ENCODE measurements around the gene TMEM244. TPM values are rescaled to one million over a fixed set of nuclear protein-coding genes. Genes with fewer than 3 reads are reported as not detected.
"Not testable (repeated sequence)": the region's sequence is repeated elsewhere in the genome, so short reads cannot be mapped to it uniquely, and the experiment has no call there.

The TMEM244 gene
- total RNA-seq, 1 donor from 2014 or later: not detected

- no peak for DNase-seq
- Histone ChIP-seq H3K4me1 (no peaks in the 10 kb centered on the region), H3K4me3 (no peak overlapping the region), H3K9me3 (no peaks in the 10 kb centered on the region), H3K36me3 (no peaks in the 10 kb centered on the region), H3K27ac (no peak overlapping the region), H3K27me3 (no peaks in the 10 kb centered on the region)
- ATAC-seq: no peak
- intact Hi-C loops (cut with DNase I): no loop called here
- no peak for TF ChIP-seq CTCF (IDR thresholded peaks at IDR 0.05)
These were observed 48.9 kb downstream of the TMEM244 start for GRCh38 chr6:129812145-129812777.

GRCh38 chr6:129807141-129807540 is 54.0 kb downstream of the TMEM244 start:
- H3K4me3 ChIP-seq; H3K9me3 ChIP-seq; H3K27me3 ChIP-seq; intact Hi-C loops (cut with DNase I); H3K4me1 ChIP-seq; ATAC-seq; DNase-seq; H3K36me3 ChIP-seq; H3K27ac ChIP-seq: not testable (repeated sequence)

GRCh38 chr6:129802920-129803319 is 58.2 kb downstream of the TMEM244 start:
- H3K27me3 ChIP-seq; intact Hi-C loops (cut with DNase I); ATAC-seq; H3K36me3 ChIP-seq; H3K4me3 ChIP-seq; H3K4me1 ChIP-seq; DNase-seq; H3K27ac ChIP-seq; H3K9me3 ChIP-seq: not testable (repeated sequence)

- DNase-seq (no peak), ATAC-seq (no peak)
- Histone ChIP-seq H3K36me3 (no peaks in the 10 kb centered on the region), H3K9me3 (no peaks in the 10 kb centered on the region), H3K4me3 (no peak overlapping the region), H3K4me1 (no peaks in the 10 kb centered on the region), H3K27me3 (no peaks in the 10 kb centered on the region), H3K27ac (no peak overlapping the region)
- TF ChIP-seq CTCF (IDR thresholded peaks at IDR 0.05): no peak
- intact Hi-C loops (cut with DNase I): no loop called here
These were observed 59.2 kb downstream of the TMEM244 start for GRCh38 chr6:129801909-129802308.

- Histone ChIP-seq H3K27me3 (no peaks in the 10 kb centered on the region), H3K4me3 (no peak overlapping the region), H3K36me3 (no peaks in the 10 kb centered on the region), H3K9me3 (no peaks in the 10 kb centered on the region), H3K4me1 (no peaks in the 10 kb centered on the region), H3K27ac (no peak overlapping the region)
- DNase-seq (no peak), ATAC-seq (no peak)
- TF ChIP-seq CTCF (IDR thresholded peaks at IDR 0.05): no peak
- intact Hi-C loops (cut with DNase I): no loop called here
These were observed 65.9 kb downstream of the TMEM244 start for GRCh38 chr6:129795261-129795660.

- intact Hi-C loops (cut with DNase I): no loop called here
- ATAC-seq: no peak
- no peak for TF ChIP-seq CTCF (IDR thresholded peaks at IDR 0.05)
- Histone ChIP-seq H3K4me1 (no peaks in the 10 kb centered on the region), H3K9me3 (no peaks in the 10 kb centered on the region), H3K27me3 (no peaks in the 10 kb centered on the region), H3K4me3 (no peak overlapping the region), H3K27ac (no peak overlapping the region), H3K36me3 (no peaks in the 10 kb centered on the region)
- DNase-seq: no peak
These were observed 67.7 kb downstream of the TMEM244 start for GRCh38 chr6:129793447-129793846.

GRCh38 chr6:129792049-129792448 is 69.1 kb downstream of the TMEM244 start:
- Histone ChIP-seq H3K36me3 (no peaks in the 10 kb centered on the region), H3K9me3 (no peaks in the 10 kb centered on the region), H3K4me1 (no peaks in the 10 kb centered on the region), H3K27me3 (no peaks in the 10 kb centered on the region), H3K4me3 (no peak overlapping the region), H3K27ac (no peak overlapping the region)
- no peak for TF ChIP-seq CTCF (IDR thresholded peaks at IDR 0.05)
- DNase-seq: no peak
- intact Hi-C loops (cut with DNase I): no loop called here
- no peak for ATAC-seq
